IgD-negative memory B cell (primary cell): Measurements from ENCODE around the gene BAZ2B. TPM values are rescaled to one million over a fixed set of nuclear protein-coding genes. Genes with fewer than 3 reads are reported as not detected.
"Not testable (repeated sequence)": the region's sequence is repeated elsewhere in the genome, so short reads cannot be mapped to it uniquely, and the experiment has no call there.

Experiments used
- H3K27ac Mint-ChIP-seq, 3 donors: one replicate each; pipeline ENCODE4 v1.8.0; 2020 to 2022; ENCODE audit warnings: mild to moderate bottlenecking in 3 of 3, mixed read lengths in 3 of 3, moderate library complexity in 1 of 3
- H3K27me3 Mint-ChIP-seq: one replicate; pipeline ENCODE4 v1.8.0; 2021; ENCODE audit warnings: mixed read lengths
- H3K36me3 Mint-ChIP-seq: one replicate; pipeline ENCODE4 v1.8.0; 2020; ENCODE audit warnings: mild to moderate bottlenecking, mixed read lengths
- H3K4me1 Mint-ChIP-seq, 3 donors: one replicate each; pipeline ENCODE4 v1.8.0; 2020 to 2022; ENCODE audit warnings: mixed read lengths in 3 of 3, mild to moderate bottlenecking in 1 of 3
- H3K4me3 Mint-ChIP-seq, 4 donors: one replicate each; pipeline ENCODE4 v1.8.0; 2020 to 2022; ENCODE audit warnings: mild to moderate bottlenecking in 4 of 4, mixed read lengths in 4 of 4, moderate library complexity in 3 of 4
- H3K9me3 Mint-ChIP-seq, 3 donors: one replicate each; pipeline ENCODE4 v1.8.0; 2020 to 2021; ENCODE audit warnings: mixed read lengths in 3 of 3, mild to moderate bottlenecking in 1 of 3
- polyA plus RNA-seq: library from polyadenylated mRNA; unstranded; fragments of 300-500 nt; fragmentation: Illumina TruSeq; gene quantifications from one replicate; pipeline ENCODE4 v1.2.3, GENCODE V29; 2021

Gene BAZ2B
- polyA plus RNA-seq, 1 donor from 2014 or later: 17.3 TPM

- Mint-ChIP-seq H3K4me1 (peaks cover 0 to 2% (median 0%) of the 10 kb centered on the region in 3 donors), H3K9me3 (peaks cover 0 to 5% (median 2%) of the 10 kb centered on the region in 3 donors), H3K27me3 (no peaks in the 10 kb centered on the region), H3K27ac (no peak overlapping the region), H3K36me3 (no peaks in the 10 kb centered on the region), H3K4me3 (no peak overlapping the region)
These were observed 69.5 kb downstream of the BAZ2B start for GRCh38 chr2:159546716-159547430.

- Mint-ChIP-seq H3K36me3 (peaks cover 2% of the 10 kb centered on the region), H3K27me3 (no peaks in the 10 kb centered on the region), H3K4me1 (peaks cover 0 to 2% (median 0%) of the 10 kb centered on the region in 3 donors), H3K9me3 (peaks cover 0 to 9% (median 4%) of the 10 kb centered on the region in 3 donors), H3K27ac (no peak overlapping the region), H3K4me3 (no peak overlapping the region)
These were observed 70.3 kb downstream of the BAZ2B start for GRCh38 chr2:159546039-159546438.

GRCh38 chr2:159545085-159545484 lies 71.3 kb downstream of the BAZ2B start:
- peaks cover 0 to 9% (median 4%) of the 10 kb centered on the region in 3 donors for H3K9me3 Mint-ChIP-seq
- H3K4me1 Mint-ChIP-seq: peaks cover 0 to 2% (median 0%) of the 10 kb centered on the region in 3 donors
- H3K4me3 Mint-ChIP-seq: no peak overlapping the region

GRCh38 chr2:159542101-159542500 lies 74.2 kb downstream of the BAZ2B start:
- Mint-ChIP-seq H3K4me3 (no peak overlapping the region), H3K27me3 (no peaks in the 10 kb centered on the region), H3K9me3 (peaks cover 0 to 9% (median 4%) of the 10 kb centered on the region in 3 donors), H3K4me1 (no peaks in the 10 kb centered on the region), H3K27ac (no peak overlapping the region), H3K36me3 (peaks cover 2% of the 10 kb centered on the region)

More at GRCh38 chr2:159545085-159545484, 71.3 kb downstream of the BAZ2B start:
- Mint-ChIP-seq H3K36me3 (peaks cover 2% of the 10 kb centered on the region), H3K27ac (no peak overlapping the region), H3K27me3 (no peaks in the 10 kb centered on the region)

GRCh38 chr2:159539701-159540100 lies 76.6 kb downstream of the BAZ2B start:
- H3K4me3 Mint-ChIP-seq: no peak overlapping the region

GRCh38 chr2:159538801-159539200 lies 77.5 kb downstream of the BAZ2B start:
- H3K36me3 Mint-ChIP-seq: peaks cover 2% of the 10 kb centered on the region
- peaks cover 0 to 9% (median 4%) of the 10 kb centered on the region in 3 donors for H3K9me3 Mint-ChIP-seq
- no peaks in the 10 kb centered on the region for H3K27me3 Mint-ChIP-seq
- no peaks in the 10 kb centered on the region for H3K4me1 Mint-ChIP-seq
- H3K27ac Mint-ChIP-seq: no peak overlapping the region
- H3K4me3 Mint-ChIP-seq: no peak overlapping the region

More at GRCh38 chr2:159539701-159540100, 76.6 kb downstream of the BAZ2B start:
- no peaks in the 10 kb centered on the region for H3K4me1 Mint-ChIP-seq
- H3K36me3 Mint-ChIP-seq: peaks cover 2% of the 10 kb centered on the region
- no peak overlapping the region for H3K27ac Mint-ChIP-seq
- H3K27me3 Mint-ChIP-seq: no peaks in the 10 kb centered on the region
- peaks cover 0 to 9% (median 4%) of the 10 kb centered on the region in 3 donors for H3K9me3 Mint-ChIP-seq

GRCh38 chr2:159535261-159535660 lies 81.1 kb downstream of the BAZ2B start:
- H3K36me3 Mint-ChIP-seq, H3K27me3 Mint-ChIP-seq, H3K27ac Mint-ChIP-seq, H3K4me1 Mint-ChIP-seq, H3K4me3 Mint-ChIP-seq, H3K9me3 Mint-ChIP-seq: not testable (repeated sequence)

GRCh38 chr2:159531475-159531874 lies 84.9 kb downstream of the BAZ2B start:
- Mint-ChIP-seq H3K9me3 (peaks cover 0 to 1% (median 0%) of the 10 kb centered on the region in 3 donors), H3K4me3 (no peak overlapping the region), H3K36me3 (peaks cover 4% of the 10 kb centered on the region), H3K4me1 (no peaks in the 10 kb centered on the region), H3K27ac (no peak overlapping the region), H3K27me3 (no peaks in the 10 kb centered on the region)

GRCh38 chr2:159526433-159526832 lies 89.9 kb downstream of the BAZ2B start:
- H3K4me1 Mint-ChIP-seq: no peaks in the 10 kb centered on the region
- H3K4me3 Mint-ChIP-seq: no peak overlapping the region
- H3K27ac Mint-ChIP-seq: no peak overlapping the region
- H3K27me3 Mint-ChIP-seq: no peaks in the 10 kb centered on the region
- peaks cover 0 to 4% (median 0%) of the 10 kb centered on the region in 3 donors for H3K9me3 Mint-ChIP-seq
- peaks cover 4% of the 10 kb centered on the region for H3K36me3 Mint-ChIP-seq

GRCh38 chr2:159525012-159525411 lies 91.3 kb downstream of the BAZ2B start:
- no peaks in the 10 kb centered on the region for H3K27me3 Mint-ChIP-seq
- no peak overlapping the region for H3K4me3 Mint-ChIP-seq
- peaks cover 4% of the 10 kb centered on the region for H3K36me3 Mint-ChIP-seq
- no peak overlapping the region for H3K27ac Mint-ChIP-seq
- peaks cover 0 to 4% (median 0%) of the 10 kb centered on the region in 3 donors for H3K9me3 Mint-ChIP-seq
- H3K4me1 Mint-ChIP-seq: no peaks in the 10 kb centered on the region

- Mint-ChIP-seq H3K27ac (no peak overlapping the region), H3K4me3 (no peak overlapping the region), H3K4me1 (peaks cover 3 to 5% (median 4%) of the 10 kb centered on the region in 3 donors), H3K36me3 (no peaks in the 10 kb centered on the region), H3K9me3 (peaks cover 0 to under 1% (median 0%) of the 10 kb centered on the region in 3 donors), H3K27me3 (no peaks in the 10 kb centered on the region)
These were observed 95.1 kb downstream of the BAZ2B start for GRCh38 chr2:159521272-159521671.

- Mint-ChIP-seq H3K9me3 (no peaks in the 10 kb centered on the region), H3K36me3 (peaks cover under 1% of the 10 kb centered on the region), H3K27ac (no peak overlapping the region), H3K4me3 (peak overlapping the region in 1 of 4 donors; percentile 3), H3K27me3 (no peaks in the 10 kb centered on the region), H3K4me1 (peaks cover 10 to 18% (median 12%) of the 10 kb centered on the region in 3 donors)
These were observed 97.9 kb downstream of the BAZ2B start for GRCh38 chr2:159518321-159519005.

- peaks cover 3% of the 10 kb centered on the region for H3K36me3 Mint-ChIP-seq
- no peaks in the 10 kb centered on the region for H3K27me3 Mint-ChIP-seq
- no peaks in the 10 kb centered on the region for H3K9me3 Mint-ChIP-seq
- H3K27ac Mint-ChIP-seq: peak overlapping the region; percentile 71 to 94 (median 91)
- peaks cover 16 to 21% (median 19%) of the 10 kb centered on the region in 3 donors for H3K4me1 Mint-ChIP-seq
- H3K4me3 Mint-ChIP-seq: peak overlapping the region; percentile 87 to 96 (median 90)
These were observed 100.0 kb downstream of the BAZ2B start for GRCh38 chr2:159516241-159516758.

- H3K4me3 Mint-ChIP-seq: peak overlapping the region; percentile 80 to 89 (median 84)
- H3K9me3 Mint-ChIP-seq: no peaks in the 10 kb centered on the region
- H3K36me3 Mint-ChIP-seq: peaks cover 3% of the 10 kb centered on the region
- peaks cover 16 to 21% (median 19%) of the 10 kb centered on the region in 3 donors for H3K4me1 Mint-ChIP-seq
- H3K27ac Mint-ChIP-seq: peak overlapping the region; percentile 45 to 91 (median 78)
- no peaks in the 10 kb centered on the region for H3K27me3 Mint-ChIP-seq
These were observed 100.9 kb downstream of the BAZ2B start for GRCh38 chr2:159515441-159515840.

GRCh38 chr2:159513745-159514144 lies 102.6 kb downstream of the BAZ2B start:
- no peaks in the 10 kb centered on the region for H3K9me3 Mint-ChIP-seq
- peaks cover 6% of the 10 kb centered on the region for H3K36me3 Mint-ChIP-seq
- H3K27ac Mint-ChIP-seq: peak overlapping the region in 1 of 3 donors; percentile 0
- H3K4me1 Mint-ChIP-seq: peaks cover 16 to 23% (median 20%) of the 10 kb centered on the region in 3 donors
- H3K27me3 Mint-ChIP-seq: no peaks in the 10 kb centered on the region
- peak overlapping the region in 2 of 4 donors; percentile 23 to 30 for H3K4me3 Mint-ChIP-seq
